Measurements from ENCODE around the gene ADGRL1. TPM values are rescaled to one million over a fixed set of nuclear protein-coding genes. Genes with fewer than 3 reads are reported as not detected.

Gene ADGRL1
- total RNA-seq, 4 donors from 2014 or later = 2.4 to 64.0 (median 20.7) TPM

DNA sequence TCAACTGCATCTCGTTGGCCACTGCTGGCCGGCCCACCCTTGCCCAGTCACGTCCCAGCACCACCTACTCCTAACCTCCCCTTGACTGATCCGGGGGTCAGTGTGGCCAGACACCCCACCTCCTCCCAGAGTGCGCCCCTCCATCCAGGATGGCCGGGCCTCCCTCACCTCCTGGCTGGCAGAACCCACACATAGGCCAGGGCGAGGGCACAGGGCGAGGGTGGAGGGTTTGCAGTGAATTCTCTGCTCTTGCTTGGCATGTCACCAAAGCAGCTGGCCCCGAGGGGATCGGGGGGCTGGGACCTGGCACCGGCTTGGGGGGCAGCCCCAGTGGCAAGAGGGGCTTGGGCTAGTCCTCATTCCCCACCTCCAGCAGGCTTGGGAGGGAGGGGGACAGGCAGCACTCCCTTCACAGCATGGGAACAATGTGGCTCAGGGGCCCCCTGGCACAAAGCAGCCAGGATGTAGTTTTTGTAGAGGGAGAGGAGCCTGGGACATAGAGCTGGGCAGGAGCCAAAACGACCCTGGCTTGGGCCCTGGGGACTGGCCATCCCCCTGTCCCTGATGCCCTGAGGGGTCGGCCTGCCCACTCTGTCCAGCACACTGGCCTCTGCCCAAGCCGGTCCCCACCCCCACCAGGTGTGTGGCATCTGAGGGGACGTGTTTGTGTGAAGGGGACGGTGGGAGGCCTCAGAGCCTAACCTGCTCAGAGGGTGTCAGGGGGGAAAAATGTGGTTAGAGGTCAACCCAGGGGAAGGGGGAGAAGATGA is 41.1 kb downstream of the ADGRL1 start:
- Histone ChIP-seq H3K27ac (no peak overlapping the region), H3K4me1 (no peaks in the 10 kb centered on the region), H3K36me3 (no peaks in the 10 kb centered on the region), H3K4me3 (no peak overlapping the region), H3K27me3 (no peaks in the 10 kb centered on the region), H3K9me3 (no peaks in the 10 kb centered on the region)
- intact Hi-C loops (cut with DNase I; ENCODE audit: low total_unique reads) = no loop called here
- no peak for TF ChIP-seq POLR2A (IDR thresholded peaks at IDR 0.05)
- TF ChIP-seq, protein P1, sequence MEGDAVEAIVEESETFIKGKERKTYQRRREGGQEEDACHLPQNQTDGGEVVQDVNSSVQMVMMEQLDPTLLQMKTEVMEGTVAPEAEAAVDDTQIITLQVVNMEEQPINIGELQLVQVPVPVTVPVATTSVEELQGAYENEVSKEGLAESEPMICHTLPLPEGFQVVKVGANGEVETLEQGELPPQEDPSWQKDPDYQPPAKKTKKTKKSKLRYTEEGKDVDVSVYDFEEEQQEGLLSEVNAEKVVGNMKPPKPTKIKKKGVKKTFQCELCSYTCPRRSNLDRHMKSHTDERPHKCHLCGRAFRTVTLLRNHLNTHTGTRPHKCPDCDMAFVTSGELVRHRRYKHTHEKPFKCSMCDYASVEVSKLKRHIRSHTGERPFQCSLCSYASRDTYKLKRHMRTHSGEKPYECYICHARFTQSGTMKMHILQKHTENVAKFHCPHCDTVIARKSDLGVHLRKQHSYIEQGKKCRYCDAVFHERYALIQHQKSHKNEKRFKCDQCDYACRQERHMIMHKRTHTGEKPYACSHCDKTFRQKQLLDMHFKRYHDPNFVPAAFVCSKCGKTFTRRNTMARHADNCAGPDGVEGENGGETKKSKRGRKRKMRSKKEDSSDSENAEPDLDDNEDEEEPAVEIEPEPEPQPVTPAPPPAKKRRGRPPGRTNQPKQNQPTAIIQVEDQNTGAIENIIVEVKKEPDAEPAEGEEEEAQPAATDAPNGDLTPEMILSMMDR (IDR thresholded peaks at IDR 0.05) = no peak
- no peak for DNase-seq

DNA sequence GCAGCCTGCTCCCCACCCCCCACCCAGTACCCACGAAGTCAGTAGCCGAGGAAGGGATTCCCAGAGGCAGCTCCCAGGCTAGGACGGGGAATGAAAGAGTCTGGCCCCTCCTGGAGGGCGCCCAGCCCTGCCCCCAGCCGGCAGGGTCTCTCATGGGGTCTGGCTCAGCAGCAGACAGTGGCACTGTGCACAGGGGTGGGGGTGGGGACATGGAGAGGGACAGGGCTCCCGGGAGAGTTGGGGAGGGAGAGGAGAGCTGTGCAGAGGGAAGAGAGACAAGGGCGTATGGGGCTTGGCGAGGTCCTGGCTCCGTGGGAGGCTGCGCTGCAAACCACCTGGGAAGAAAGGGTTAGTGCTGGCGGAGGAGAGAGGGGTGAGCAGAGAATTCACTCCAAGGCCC is 41.9 kb downstream of the ADGRL1 start:
- Histone ChIP-seq H3K36me3 (no peaks in the 10 kb centered on the region), H3K4me3 (no peak overlapping the region), H3K4me1 (no peaks in the 10 kb centered on the region), H3K27me3 (no peaks in the 10 kb centered on the region), H3K9me3 (no peaks in the 10 kb centered on the region), H3K27ac (no peak overlapping the region)
- DNase-seq = no peak
- intact Hi-C loops (cut with DNase I; ENCODE audit: low total_unique reads) = no loop called here
- TF ChIP-seq, protein P1 (IDR thresholded peaks at IDR 0.05) = no peak
- TF ChIP-seq POLR2A (IDR thresholded peaks at IDR 0.05) = no peak

DNA sequence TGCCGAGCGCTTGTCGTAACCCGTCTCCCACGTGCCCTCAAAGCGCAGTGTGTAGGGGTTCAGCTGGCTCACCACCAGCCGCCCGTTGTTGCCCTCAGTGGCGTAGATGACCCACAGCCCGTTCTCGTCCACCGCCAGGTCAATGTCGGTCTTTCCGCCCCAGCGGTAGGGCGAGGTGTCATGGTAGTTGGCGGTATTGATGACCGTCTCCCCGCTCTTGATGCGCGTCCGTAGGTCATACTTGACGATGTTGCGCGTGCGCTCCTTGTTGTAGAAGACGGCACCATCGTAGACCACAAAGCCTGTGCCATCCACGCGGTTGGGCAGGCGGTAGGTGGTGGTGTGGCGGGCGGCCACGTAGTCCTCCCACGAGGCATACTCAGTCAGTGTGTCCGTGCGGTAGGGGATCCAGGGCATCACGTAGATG is 43.1 kb downstream of the ADGRL1 start:
- no peak for DNase-seq
- Histone ChIP-seq H3K27me3 (no peaks in the 10 kb centered on the region), H3K36me3 (no peaks in the 10 kb centered on the region), H3K27ac (no peak overlapping the region), H3K9me3 (no peaks in the 10 kb centered on the region), H3K4me1 (no peaks in the 10 kb centered on the region), H3K4me3 (no peak overlapping the region)
- intact Hi-C loops (cut with DNase I; ENCODE audit: low total_unique reads) = no loop called here
- no peak for TF ChIP-seq POLR2A (IDR thresholded peaks at IDR 0.05)
- TF ChIP-seq, protein P1 (IDR thresholded peaks at IDR 0.05) = no peak

GRCh38 chr19:14161305-14161704 is 44.7 kb downstream of the ADGRL1 start:
- Histone ChIP-seq H3K9me3 (no peaks in the 10 kb centered on the region), H3K27me3 (no peaks in the 10 kb centered on the region), H3K27ac (no peak overlapping the region), H3K36me3 (no peaks in the 10 kb centered on the region), H3K4me3 (no peak overlapping the region), H3K4me1 (no peaks in the 10 kb centered on the region)
- no peak for DNase-seq
- TF ChIP-seq, protein P1 (IDR thresholded peaks at IDR 0.05) = no peak
- no peak for TF ChIP-seq POLR2A (IDR thresholded peaks at IDR 0.05)
- intact Hi-C loops (cut with DNase I; ENCODE audit: low total_unique reads) = no loop called here

DNA sequence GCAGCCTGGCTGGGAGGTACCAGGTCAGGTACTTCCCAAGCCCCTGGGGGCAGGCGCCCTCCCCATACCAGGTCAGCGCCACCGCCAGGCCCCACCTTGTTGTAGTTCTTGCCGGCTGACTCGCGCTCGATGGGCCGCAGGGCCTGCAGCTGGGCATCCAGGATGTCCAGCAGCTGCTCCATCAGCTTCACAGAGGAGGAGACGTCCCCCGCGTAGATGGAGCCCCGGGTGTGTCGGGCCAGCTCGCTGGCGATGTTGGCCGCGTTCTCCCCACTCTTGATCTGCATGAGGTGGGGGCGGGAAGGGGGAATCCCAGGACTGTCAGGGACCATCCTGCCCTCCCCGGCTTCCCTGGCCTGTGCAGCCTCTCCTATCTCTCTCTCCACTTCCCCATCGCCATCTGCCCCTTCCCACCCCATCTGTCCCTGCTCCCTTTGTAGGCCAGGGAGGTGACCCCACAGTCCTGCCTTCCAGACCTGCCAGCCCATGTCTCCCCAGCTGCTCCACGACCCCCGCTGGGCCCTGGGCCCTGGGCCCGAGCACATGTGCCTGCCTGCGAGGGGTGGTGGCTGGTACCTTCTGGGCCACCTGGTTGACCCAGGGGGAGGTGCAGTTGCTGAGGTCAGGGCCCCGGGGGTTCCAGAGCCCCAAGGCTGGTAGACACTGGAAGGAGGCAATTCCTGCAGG is 45.8 kb downstream of the ADGRL1 start:
- no peaks in the 10 kb centered on the region for H3K36me3 ChIP-seq
- no peaks in the 10 kb centered on the region for H3K4me1 ChIP-seq
- H3K9me3 ChIP-seq = no peaks in the 10 kb centered on the region
- no peak overlapping the region for H3K4me3 ChIP-seq
- no peaks in the 10 kb centered on the region for H3K27me3 ChIP-seq
- intact Hi-C loops (cut with DNase I; ENCODE audit: low total_unique reads) = no loop called here
- DNase-seq = no peak
- TF ChIP-seq POLR2A (IDR thresholded peaks at IDR 0.05) = no peak
- TF ChIP-seq, protein P1 (IDR thresholded peaks at IDR 0.05) = no peak
- no peak overlapping the region for H3K27ac ChIP-seq

Measured in uterus (tissue), 4 donors.